PC-3 (cell line): ENCODE measurements around the gene TEKTIP1. TPM values are rescaled to one million over a fixed set of nuclear protein-coding genes. Genes with fewer than 3 reads are reported as not detected.

ENCODE experiments used
- ATAC-seq: fragments of 200-7000 bp; cut with Tn5 transposase; 2 replicates; pipeline ENCODE4 v1.9.1; 2020; ENCODE audit warnings: mild to moderate bottlenecking, moderate library complexity
- BruUV-seq: library from RNA; stranded (reverse); fragments of 400-500 nt; replicated peaks from 2 replicates; lab custom pipeline; 2021; lab: Mats Ljungman, UMichigan
- CTCF ChIA-PET: fragments of 300-600 bp; sonication (Branson Sonifier 250); formaldehyde crosslinking; loops from one replicate; lab custom pipeline; 2022; ENCODE audit warnings: antibody characterized with exemption; lab: Charles Lee
- POLR2A ChIA-PET: fragments of 300-600 bp; sonication (Branson Sonifier 250); formaldehyde crosslinking; loops from one replicate; lab custom pipeline; 2022; ENCODE audit warnings: antibody characterized with exemption; ENCODE audit not compliant: unreplicated experiment; lab: Charles Lee
- DNase-seq: peaks from one replicate; pipeline ENCODE4 v3.0.0-alpha.2; 2015
- H2AFZ ChIP-seq: fragments of 300-600 bp; sonication (generic); 2 replicates; pipeline ENCODE4 v1.6.0; 2016; ENCODE audit warnings: antibody characterized with exemption, low read length
- H3F3A ChIP-seq: fragments of 300-600 bp; sonication (generic); one replicate; pipeline ENCODE4 v1.6.0; 2017; ENCODE audit warnings: antibody characterized with exemption, low read length, control low read depth, mild to moderate bottlenecking; ENCODE audit not compliant: unreplicated experiment
- H3K27ac ChIP-seq: fragments of 300-600 bp; sonication (generic); 2 replicates; pipeline ENCODE4 v1.5.1; 2016; ENCODE audit warnings: mild to moderate bottlenecking, low read length
- H3K27me3 ChIP-seq: fragments of 300-600 bp; sonication (generic); 2 replicates; pipeline ENCODE4 v1.6.1; 2016; ENCODE audit warnings: low read length, mixed read lengths
- H3K36me3 ChIP-seq: fragments of 300-600 bp; sonication (generic); 2 replicates; pipeline ENCODE4 v1.6.1; 2016; ENCODE audit warnings: low read depth, mixed run types, low read length, mixed read lengths
- H3K4me1 ChIP-seq: fragments of 300-600 bp; sonication (generic); 2 replicates; pipeline ENCODE4 v1.5.1; 2016; ENCODE audit warnings: low read length; ENCODE audit not compliant: insufficient read depth
- H3K4me2 ChIP-seq: fragments of 300-600 bp; sonication (generic); 2 replicates; pipeline ENCODE4 v1.6.0; 2016; ENCODE audit warnings: low read length
- H3K4me3 ChIP-seq: fragments of 300-600 bp; sonication (generic); 2 replicates; pipeline ENCODE4 v1.5.1; 2016; ENCODE audit warnings: mild to moderate bottlenecking, low read length, mixed read lengths
- H3K79me2 ChIP-seq: fragments of 300-600 bp; sonication (generic); 2 replicates; pipeline ENCODE4 v1.6.1; 2017; ENCODE audit warnings: low read length, mixed read lengths
- H3K9ac ChIP-seq: fragments of 300-600 bp; sonication (generic); 2 replicates; pipeline ENCODE4 v1.6.0; 2016; ENCODE audit warnings: mild to moderate bottlenecking, low read length
- H3K9me2 ChIP-seq: fragments of 300-600 bp; sonication (generic); replicated peaks from 2 replicates; pipeline ENCODE4 v1.6.1; 2016; ENCODE audit warnings: mixed run types, low read length, mixed read lengths
- H3K9me3 ChIP-seq: fragments of 300-600 bp; sonication (generic); 2 replicates; pipeline ENCODE4 v1.6.1; 2016; ENCODE audit warnings: low read length, mixed read lengths
- H4K20me1 ChIP-seq: fragments of 300-600 bp; sonication (generic); 2 replicates; pipeline ENCODE4 v1.6.1; 2016; ENCODE audit warnings: low read length, mixed read lengths
- CTCF ChIP-seq: fragments of 300-600 bp; sonication (generic); conservative IDR thresholded peaks from 2 replicates; pipeline ENCODE4 v1.5.1; 2017; ENCODE audit warnings: antibody characterized with exemption, low read depth, mild to moderate bottlenecking, low read length
- EZH2 ChIP-seq: fragments of 300-600 bp; sonication (generic); IDR thresholded peaks from one replicate; pipeline ENCODE4 v1.6.1; 2017; ENCODE audit warnings: antibody characterized with exemption, mild to moderate bottlenecking, low read length; ENCODE audit not compliant: unreplicated experiment
- EZH2phosphoT487 ChIP-seq: fragments of 300-600 bp; sonication (generic); IDR thresholded peaks from 2 replicates; pipeline ENCODE4 v1.6.1; 2018; ENCODE audit warnings: mild to moderate bottlenecking, antibody characterized with exemption, low read length, borderline replicate concordance
- intact Hi-C: fragments of 100-400 bp; cut with micrococcal nuclease; formaldehyde crosslinking; loops from 2 replicates; pipeline ENCODE4 v1.9.0; 2023
- total RNA-seq: library from RNA; depleted of rRNA; stranded (reverse); fragments of >200 nt; gene quantifications from 2 replicates; pipeline ENCODE4 v1.2.3, GENCODE V29; 2014

TEKTIP1 gene
- total RNA-seq, 1 experiment from 2014 or later: not detected

- no peak overlapping the region for H2AFZ ChIP-seq
- H3F3A ChIP-seq: no peaks in the 10 kb centered on the region
- intact Hi-C loops: no loop called here
- H3K9ac ChIP-seq: no peak overlapping the region
- DNase-seq (no peak), ATAC-seq (no peak)
- ChIA-PET CTCF (no interaction called here), POLR2A (no interaction called here)
- H3K79me2 ChIP-seq: no peaks in the 10 kb centered on the region
- H3K4me3 ChIP-seq: no peak overlapping the region
- H4K20me1 ChIP-seq: no peaks in the 10 kb centered on the region
- no peaks in the 10 kb centered on the region for H3K36me3 ChIP-seq
- no peak overlapping the region for H3K27ac ChIP-seq
- TF ChIP-seq CTCF: no peak
- TF ChIP-seq EZH2: no peak
- no peak for TF ChIP-seq EZH2phosphoT487
- H3K27me3 ChIP-seq: no peaks in the 10 kb centered on the region
- no TSS peak for BruUV-seq
- no peaks in the 10 kb centered on the region for H3K9me2 ChIP-seq
- H3K4me1 ChIP-seq: no peaks in the 10 kb centered on the region
- H3K4me2 ChIP-seq: no peak overlapping the region
- H3K9me3 ChIP-seq: no peaks in the 10 kb centered on the region
These were observed 3.4 kb upstream of the TEKTIP1 start for GRCh38 chr19:3535563-3535965.

- DNase-seq (no peak), ATAC-seq (no peak)
- H3K4me1 ChIP-seq: no peaks in the 10 kb centered on the region
- H3K27me3 ChIP-seq: no peaks in the 10 kb centered on the region
- ChIA-PET POLR2A (no interaction called here), CTCF (no interaction called here)
- H3K4me3 ChIP-seq: no peak overlapping the region
- no peak overlapping the region for H2AFZ ChIP-seq
- no peaks in the 10 kb centered on the region for H3K9me3 ChIP-seq
- TF ChIP-seq EZH2phosphoT487 (no peak), EZH2 (no peak), CTCF (no peak)
- H3K27ac ChIP-seq: no peak overlapping the region
- BruUV-seq: no TSS peak
- H3F3A ChIP-seq: no peaks in the 10 kb centered on the region
- H3K4me2 ChIP-seq: no peak overlapping the region
- intact Hi-C loops: no loop called here
- H3K79me2 ChIP-seq: no peaks in the 10 kb centered on the region
- H3K9me2 ChIP-seq: no peaks in the 10 kb centered on the region
- H3K36me3 ChIP-seq: no peaks in the 10 kb centered on the region
- no peak overlapping the region for H3K9ac ChIP-seq
- H4K20me1 ChIP-seq: no peaks in the 10 kb centered on the region
These were observed 3.0 kb upstream of the TEKTIP1 start for GRCh38 chr19:3535981-3536380.

- intact Hi-C loops: no loop called here
- no TSS peak for BruUV-seq
- DNase-seq (no peak), ATAC-seq (no peak; the same call in 1 of the 2 replicates)
- no peak overlapping the region for H3K4me3 ChIP-seq
- CTCF ChIA-PET: interaction anchor here (0.6 kb wide), 1 partner anchor 406 kb away, joined by 5 read pairs; no protein-coding TSS in a partner anchor
- H3F3A ChIP-seq: no peaks in the 10 kb centered on the region
- H4K20me1 ChIP-seq: no peaks in the 10 kb centered on the region
- H3K4me2 ChIP-seq: no peak overlapping the region
- POLR2A ChIA-PET: no interaction called here
- H3K9ac ChIP-seq: no peak overlapping the region
- H3K79me2 ChIP-seq: no peaks in the 10 kb centered on the region
- no peak overlapping the region for H3K27ac ChIP-seq
- H3K27me3 ChIP-seq: no peaks in the 10 kb centered on the region
- no peak for TF ChIP-seq CTCF
- TF ChIP-seq EZH2phosphoT487: no peak
- no peaks in the 10 kb centered on the region for H3K9me3 ChIP-seq
- no peaks in the 10 kb centered on the region for H3K36me3 ChIP-seq
- H3K4me1 ChIP-seq: no peaks in the 10 kb centered on the region
- H3K9me2 ChIP-seq: no peaks in the 10 kb centered on the region
- no peak overlapping the region for H2AFZ ChIP-seq
These were observed 2.4 kb upstream of the TEKTIP1 start for GRCh38 chr19:3536429-3537100.
